Keratinocyte (primary cell): Measurements from ENCODE around the gene CREB1. TPM values are rescaled to one million over a fixed set of nuclear protein-coding genes. Genes with fewer than 3 reads are reported as not detected.

Source experiments
- DNase-seq: peaks from one replicate; pipeline ENCODE4 v3.0.0-alpha.2; 2011; ENCODE audit warnings: low read depth, missing footprints, low spot score
- FAIRE-seq: peaks from 2 replicates; lab custom pipeline; 2011; peaks lifted over from hg19 to GRCh38; lab: Jason Lieb, UNC
- H2AFZ ChIP-seq: 2 replicates; pipeline ENCODE4 v1.6.0; 2012; ENCODE audit warnings: low read length, control low read depth, inconsistent platforms; ENCODE audit not compliant: control insufficient read depth
- H3K27ac ChIP-seq: 2 replicates; pipeline ENCODE4 v1.5.1; 2011; ENCODE audit warnings: low read length; ENCODE audit not compliant: control insufficient read depth, insufficient read depth
- H3K27me3 ChIP-seq: 3 replicates; pipeline ENCODE4 v1.6.0; 2011; ENCODE audit warnings: low read length; ENCODE audit not compliant: control insufficient read depth, insufficient read depth; ENCODE audit errors: extremely low read depth
- H3K36me3 ChIP-seq, 2 experiments: 2 replicates in 1 of 2; 3 replicates in 1 of 2; pipeline ENCODE4 v1.5.1; 2011; ENCODE audit warnings: low read length in 2 of 2, mild to moderate bottlenecking in 1 of 2; ENCODE audit not compliant: control insufficient read depth in 2 of 2, insufficient read depth in 2 of 2; ENCODE audit errors: extremely low read depth in 1 of 2
- H3K4me1 ChIP-seq: 3 replicates; pipeline ENCODE4 v1.5.1; 2011; ENCODE audit warnings: low read length; ENCODE audit not compliant: control insufficient read depth, insufficient read depth; ENCODE audit errors: extremely low read depth
- H3K4me2 ChIP-seq: 3 replicates; pipeline ENCODE4 v1.6.0; 2011; ENCODE audit warnings: low read depth, low read length; ENCODE audit not compliant: control insufficient read depth, insufficient read depth; ENCODE audit errors: extremely low read depth
- H3K4me3 ChIP-seq, 3 experiments: fragments of 200-600 bp in 1 of 3; sonication (generic) in 1 of 3; 2 replicates in 2 of 3; 3 replicates in 1 of 3; pipeline ENCODE4 v1.5.1; 2011 to 2016; ENCODE audit warnings: low read length in 3 of 3, mild to moderate bottlenecking in 3 of 3, control low read depth in 2 of 3, inconsistent platforms in 1 of 3, low read depth in 1 of 3, mixed read lengths in 1 of 3, mixed run types in 1 of 3, moderate library complexity in 1 of 3; ENCODE audit not compliant: control insufficient read depth in 2 of 3, insufficient read depth in 2 of 3; ENCODE audit errors: extremely low read depth in 1 of 3
- H3K79me2 ChIP-seq: 2 replicates; pipeline ENCODE4 v1.6.0; 2012; ENCODE audit warnings: low read length; ENCODE audit not compliant: control insufficient read depth, insufficient read depth
- H3K9ac ChIP-seq: 3 replicates; pipeline ENCODE4 v1.6.0; 2011; ENCODE audit warnings: low read length; ENCODE audit not compliant: control insufficient read depth, insufficient read depth; ENCODE audit errors: extremely low read depth
- H3K9me1 ChIP-seq: 3 replicates; pipeline ENCODE4 v1.6.0; 2011; ENCODE audit warnings: low read length; ENCODE audit not compliant: control insufficient read depth, insufficient read depth; ENCODE audit errors: extremely low read depth
- H3K9me3 ChIP-seq: 2 replicates; pipeline ENCODE4 v1.5.1; 2012; ENCODE audit warnings: low read depth, low read length; ENCODE audit not compliant: control insufficient read depth
- H4K20me1 ChIP-seq: 3 replicates; pipeline ENCODE4 v1.6.0; 2011; ENCODE audit warnings: low read length; ENCODE audit not compliant: control insufficient read depth, insufficient read depth; ENCODE audit errors: extremely low read depth
- CTCF ChIP-seq, 3 experiments: IDR thresholded peaks in 1 of 3; conservative IDR thresholded peaks in 1 of 3; optimal IDR thresholded peaks in 1 of 3; 2 replicates in 2 of 3; 3 replicates in 1 of 3; pipeline versions ENCODE3 to v1.5.1; 2011; ENCODE audit warnings: low read length in 3 of 3, mild to moderate bottlenecking in 3 of 3, moderate library complexity in 2 of 3, control low read depth in 1 of 3, inconsistent platforms in 1 of 3; ENCODE audit not compliant: insufficient read depth in 2 of 3; ENCODE audit errors: extremely low read depth in 1 of 3
- EZH2 ChIP-seq: IDR thresholded peaks from one replicate; pipeline ENCODE4 v1.6.1; 2012; ENCODE audit warnings: inconsistent platforms, mild to moderate bottlenecking, low read length, moderate library complexity
- dilution Hi-C: fragments of 300-500 bp; cut with MboI; formaldehyde crosslinking; loops from one replicate; pipeline ENCODE4 v1.7.0; 2020; ENCODE audit warnings: low sequenced_read_pairs; ENCODE audit not compliant: extremely low pct_ligation_motif_present
- polyA plus RNA-seq, 5 experiments: library from polyadenylated mRNA; depleted of rRNA in 3 of 5; stranded (reverse) in 3 of 5; stranded (forward) in 1 of 5; unstranded in 1 of 5; fragments of >200 nt; gene quantifications; 1 replicate in 1 of 5; 2 replicates in 3 of 5; 3 replicates in 1 of 5; pipeline versions ENCODE4 v1.2.1 to v1.2.3, GENCODE V29; 2011 to 2012; ENCODE audit warnings: missing spikeins in 2 of 5, low read depth in 1 of 5, low replicate concordance in 1 of 5

The CREB1 gene
- polyA plus RNA-seq, 1 donor (not counting 4 experiments of a cell fraction or from before 2014, with no cell fraction given): 38.9 TPM

- Histone ChIP-seq H3K9ac (no peak overlapping the region), H3K4me2 (no peak overlapping the region), H3K36me3 (peaks cover 0 to 1% of the 10 kb centered on the region in 2 experiments), H3K27ac (no peak overlapping the region), H2AFZ (no peak overlapping the region), H3K79me2 (no peaks in the 10 kb centered on the region), H3K9me1 (no peaks in the 10 kb centered on the region), H3K4me3 (no peak overlapping the region), H3K4me1 (peaks cover 37% of the 10 kb centered on the region), H3K27me3 (no peaks in the 10 kb centered on the region), H4K20me1 (no peaks in the 10 kb centered on the region), H3K9me3 (no peaks in the 10 kb centered on the region)
- DNase-seq (no peak), FAIRE-seq (no peak)
- TF ChIP-seq CTCF (optimal IDR thresholded peaks at IDR 0.05 in 1 of 3, IDR thresholded peaks at IDR 0.05 in 1 of 3, conservative IDR thresholded peaks at IDR 0.05 in 1 of 3; ENCODE audit: extremely low read depth in 1 of 3, insufficient read depth in 2 of 3, low read length in 3 of 3): no peak
- no peak for TF ChIP-seq EZH2
- dilution Hi-C loops: no loop called here
Observed at GRCh38 chr2:207502577-207503198, 27.1 kb upstream of the CREB1 start.

GRCh38 chr2:207503234-207503633, 26.5 kb upstream of the CREB1 start:
- Histone ChIP-seq H3K9ac (no peak overlapping the region), H3K9me1 (no peaks in the 10 kb centered on the region), H3K27ac (no peak overlapping the region), H3K27me3 (no peaks in the 10 kb centered on the region), H4K20me1 (no peaks in the 10 kb centered on the region), H3K36me3 (peaks cover 0 to 1% of the 10 kb centered on the region in 2 experiments), H2AFZ (no peak overlapping the region), H3K4me3 (no peak overlapping the region), H3K9me3 (no peaks in the 10 kb centered on the region), H3K4me1 (peaks cover 37% of the 10 kb centered on the region), H3K4me2 (no peak overlapping the region), H3K79me2 (no peaks in the 10 kb centered on the region)
- TF ChIP-seq EZH2 (no peak), CTCF (optimal IDR thresholded peaks at IDR 0.05 in 1 of 3, IDR thresholded peaks at IDR 0.05 in 1 of 3, conservative IDR thresholded peaks at IDR 0.05 in 1 of 3; ENCODE audit: extremely low read depth in 1 of 3, insufficient read depth in 2 of 3, low read length in 3 of 3) (no peak)
- DNase-seq (no peak), FAIRE-seq (no peak)
- dilution Hi-C loops: no loop called here
